ENCODE results near the gene C19orf47. TPM values are rescaled to one million over a fixed set of nuclear protein-coding genes. Genes with fewer than 3 reads are reported as not detected.

Gene C19orf47
- total and polyA plus RNA-seq, 2 donors (not counting 1 experiment from before 2014, with no cell fraction given), result 5.1 to 9.1 TPM

- TF ChIP-seq EZH2 (IDR thresholded peaks at IDR 0.05; ENCODE audit: low read length, missing control alignments), result no peak
- no peak for TF ChIP-seq CTCF (conservative IDR thresholded peaks at IDR 0.05 in 1 of 2, IDR thresholded peaks at IDR 0.05 in 1 of 2; ENCODE audit: low read depth in 1 of 2, low read length in 2 of 2)
- Histone ChIP-seq H3K27me3 (ENCODE audit: control insufficient read depth, insufficient read depth, low read length) (no peaks in the 10 kb centered on the region), H3K36me3 (ENCODE audit: control insufficient read depth, insufficient read depth, low read length) (peaks cover 13% of the 10 kb centered on the region), H2AFZ (ENCODE audit: low read length) (no peak overlapping the region), H3K4me3 (replicated peaks in 1 of 4; ENCODE audit: control extremely low read depth in 1 of 4, insufficient read depth in 1 of 4, low read depth in 3 of 4, low read length in 4 of 4) (no peak overlapping the region), H3K79me2 (ENCODE audit: control insufficient read depth, insufficient read depth, low read length) (peaks cover 1% of the 10 kb centered on the region), H3K9me3 (ENCODE audit: control insufficient read depth, insufficient read depth, low read depth, low read length) (no peaks in the 10 kb centered on the region), H3K27ac (ENCODE audit: insufficient read depth, low read length) (no peak overlapping the region), H4K20me1 (ENCODE audit: control insufficient read depth, extremely low read depth, insufficient read depth, low read length) (no peaks in the 10 kb centered on the region), H3K9ac (ENCODE audit: insufficient read depth, low read length) (no peak overlapping the region), H3K4me2 (ENCODE audit: extremely low read depth, insufficient read depth, low read length) (no peak overlapping the region), H3K4me1 (ENCODE audit: control insufficient read depth, extremely low read depth, insufficient read depth, low read length) (no peaks in the 10 kb centered on the region)
- DNase-seq (ENCODE audit: low read depth in 2 of 2), result no peak
These were observed 15.5 kb downstream of the C19orf47 start for GRCh38 chr19:40332669-40333068.

GRCh38 chr19:40331052-40331451, 17.1 kb downstream of the C19orf47 start:
- no peak overlapping the region for H3K27ac ChIP-seq (ENCODE audit: insufficient read depth, low read length)
- H3K79me2 ChIP-seq (ENCODE audit: control insufficient read depth, insufficient read depth, low read length), result no peaks in the 10 kb centered on the region
- H3K27me3 ChIP-seq (ENCODE audit: control insufficient read depth, insufficient read depth, low read length), result no peaks in the 10 kb centered on the region
- no peak overlapping the region for H2AFZ ChIP-seq (ENCODE audit: low read length)
- H3K36me3 ChIP-seq (ENCODE audit: control insufficient read depth, insufficient read depth, low read length), result peaks cover 17% of the 10 kb centered on the region
- H3K4me1 ChIP-seq (ENCODE audit: control insufficient read depth, extremely low read depth, insufficient read depth, low read length), result no peaks in the 10 kb centered on the region
- DNase-seq (ENCODE audit: low read depth in 2 of 2), result no peak
- H4K20me1 ChIP-seq (ENCODE audit: control insufficient read depth, extremely low read depth, insufficient read depth, low read length), result no peaks in the 10 kb centered on the region
- H3K4me3 ChIP-seq (replicated peaks in 1 of 4; ENCODE audit: control extremely low read depth in 1 of 4, insufficient read depth in 1 of 4, low read depth in 3 of 4, low read length in 4 of 4), result no peak overlapping the region
- no peak for TF ChIP-seq EZH2 (IDR thresholded peaks at IDR 0.05; ENCODE audit: low read length, missing control alignments)
- TF ChIP-seq CTCF (conservative IDR thresholded peaks at IDR 0.05 in 1 of 2, IDR thresholded peaks at IDR 0.05 in 1 of 2; ENCODE audit: low read depth in 1 of 2, low read length in 2 of 2), result no peak
- no peak overlapping the region for H3K4me2 ChIP-seq (ENCODE audit: extremely low read depth, insufficient read depth, low read length)
- H3K9ac ChIP-seq (ENCODE audit: insufficient read depth, low read length), result no peak overlapping the region
- H3K9me3 ChIP-seq (ENCODE audit: control insufficient read depth, insufficient read depth, low read depth, low read length), result no peaks in the 10 kb centered on the region

- H2AFZ ChIP-seq (ENCODE audit: low read length), result no peak overlapping the region
- H3K4me1 ChIP-seq (ENCODE audit: control insufficient read depth, extremely low read depth, insufficient read depth, low read length), result no peaks in the 10 kb centered on the region
- no peak overlapping the region for H3K4me2 ChIP-seq (ENCODE audit: extremely low read depth, insufficient read depth, low read length)
- H3K9ac ChIP-seq (ENCODE audit: insufficient read depth, low read length), result no peak overlapping the region
- H3K27ac ChIP-seq (ENCODE audit: insufficient read depth, low read length), result no peak overlapping the region
- TF ChIP-seq CTCF (conservative IDR thresholded peaks at IDR 0.05 in 1 of 2, IDR thresholded peaks at IDR 0.05 in 1 of 2; ENCODE audit: low read depth in 1 of 2, low read length in 2 of 2) (no peak), EZH2 (IDR thresholded peaks at IDR 0.05; ENCODE audit: low read length, missing control alignments) (no peak)
- DNase-seq (ENCODE audit: low read depth in 2 of 2), result no peak
- no peaks in the 10 kb centered on the region for H4K20me1 ChIP-seq (ENCODE audit: control insufficient read depth, extremely low read depth, insufficient read depth, low read length)
- peaks cover 28% of the 10 kb centered on the region for H3K36me3 ChIP-seq (ENCODE audit: control insufficient read depth, insufficient read depth, low read length)
- H3K9me3 ChIP-seq (ENCODE audit: control insufficient read depth, insufficient read depth, low read depth, low read length), result no peaks in the 10 kb centered on the region
- H3K27me3 ChIP-seq (ENCODE audit: control insufficient read depth, insufficient read depth, low read length), result no peaks in the 10 kb centered on the region
- no peaks in the 10 kb centered on the region for H3K79me2 ChIP-seq (ENCODE audit: control insufficient read depth, insufficient read depth, low read length)
- no peak overlapping the region for H3K4me3 ChIP-seq (replicated peaks in 1 of 4; ENCODE audit: control extremely low read depth in 1 of 4, insufficient read depth in 1 of 4, low read depth in 3 of 4, low read length in 4 of 4)
These were observed 22.0 kb downstream of the C19orf47 start for GRCh38 chr19:40326201-40326600.

Measured in fibroblast of lung (primary cell).